Heart right ventricle (tissue), 16 donors: ENCODE measurements around the gene ASPHD1. TPM values are rescaled to one million over a fixed set of nuclear protein-coding genes. Genes with fewer than 3 reads are reported as not detected.

Experiments used
- ATAC-seq, 8 donors: fragments of 200-7000 bp; cut with Tn5 transposase; one replicate each; pipeline ENCODE4 v1.9.1; 2020; ENCODE audit warnings: mild to moderate bottlenecking in 8 of 8, moderate library complexity in 8 of 8, moderate number of reproducible peaks in 1 of 8
- DNase-seq, 2 donors: peaks; one replicate each; pipeline ENCODE4 v3.0.0-alpha.2; 2020
- H3K27ac ChIP-seq, 10 donors: fragments of 200-600 bp; sonication (generic) in 2 of 10; one replicate each; pipeline versions ENCODE4 v1.5.0 to v1.8.0; 2020 to 2022; ENCODE audit warnings: mild to moderate bottlenecking in 3 of 10
- H3K27me3 ChIP-seq, 7 donors: fragments of 200-600 bp; one replicate each; pipeline ENCODE4 v1.8.0; 2021 to 2022; ENCODE audit warnings: mild to moderate bottlenecking in 2 of 7
- H3K36me3 ChIP-seq, 9 donors: fragments of 200-600 bp; sonication (generic) in 1 of 9; one replicate each; pipeline versions ENCODE4 v1.5.0 to v1.8.0; 2020 to 2022; ENCODE audit warnings: mild to moderate bottlenecking in 2 of 9
- H3K4me1 ChIP-seq, 9 donors: fragments of 200-600 bp; sonication (generic) in 1 of 9; one replicate each; pipeline versions ENCODE4 v1.5.0 to v1.8.0; 2020 to 2022; ENCODE audit warnings: mild to moderate bottlenecking in 4 of 9
- H3K4me3 ChIP-seq, 10 donors: fragments of 200-600 bp; sonication (generic) in 2 of 10; one replicate each; pipeline versions ENCODE4 v1.5.0 to v1.8.0; 2020 to 2022; ENCODE audit warnings: mild to moderate bottlenecking in 7 of 10, moderate library complexity in 2 of 10
- H3K9me3 ChIP-seq, 11 donors: fragments of 200-600 bp in 10 of 11; sonication (generic) in 2 of 11; one replicate each; pipeline versions ENCODE4 v1.5.0 to v1.8.0; 2013 to 2022; ENCODE audit warnings: mild to moderate bottlenecking in 2 of 11, control low read depth in 1 of 11, moderate library complexity in 1 of 11
- WGBS, 2 donors: extraction: QIAGEN DNeasy Blood & Tissue Kit; methylation state at CpG; one replicate each; pipeline ENCODE4 v1.1.7; 2013; ENCODE audit warnings: inconsistent platforms in 1 of 2; 5-methylcytosine and 5-hydroxymethylcytosine counted together
- intact Hi-C, 10 donors: fragments of 100-400 bp; cut with DNase I; formaldehyde crosslinking; loops; one replicate each; pipeline versions ENCODE4 v1.11.1 to v1.14.2; 2022
- polyA plus RNA-seq, 2 donors: library from polyadenylated mRNA; stranded (reverse); fragments of 200-250 nt; gene quantifications; one replicate each; pipeline ENCODE4 v1.2.3, GENCODE V29; 2013
- total RNA-seq, 10 donors: library from RNA; stranded (reverse); fragmentation: NEBNext Ultra II Directional in 3 of 10; extraction: Animal tissue kit (Norgen Biotek cat#: 25700) in 3 of 10; gene quantifications; one replicate each; pipeline versions ENCODE4 v1.2.1 to v1.2.4, GENCODE V29; 2021 to 2023
- TF ChIP-seq, protein P1 (sequence below), 9 donors: fragments of 200-600 bp; sonication (generic) in 2 of 9; IDR thresholded peaks; one replicate each; pipeline versions ENCODE4 v1.5.0 to v1.8.0; 2021 to 2022; ENCODE audit warnings: antibody characterized with exemption in 9 of 9, mild to moderate bottlenecking in 5 of 9, moderate library complexity in 1 of 9
- donor health status: Arrhythmogenic right ventricular cardiomyopathy.
- donor health status: ischemic (EF 13 %, LVEDD 7.1; RV severe dilation, severe dysfunction).
- donor health status: healthy with polysubstance abuse.
- donor health status: DM: no; HTN: yes; CAD: no.
- donor health status: DM: no; HTN: no; CAD: no.
- donor health status: ischemic (EF 25% LVEDD 6.9; RV normal size, moderate dysfunction).
- donor health status: ischemic (EF 25% LVEDD 5.7; RV mildly dilated, moderate dysfunction).
- donor health status: healthy.
- donor health status: DM: yes; HTN: yes; CAD: no.
- donor health status: Ischemic cardiomyopathy.
- donor health status: ischemic (EF 35%, LVEDD 5.7; RV mildly dilated, moderate dysfunction).
- donor health status: nonischemic (EF 11% LVEDD 7.7; RV severe dilation, severe dysfunction).
- donor health status: DM: yes; HTN: yes; CAD: no.
- donor health status: PGD.
- donor health status: ischemic (EF 29% LVEDD 5.4; RV normal size, mild dysfunction).
- donor health status: nonischemic (EF 23%, LVEDD 6.1; RV moderate dilation, normal function).

Gene ASPHD1
- total and polyA plus RNA-seq, 12 donors = 0.20 to 1.1 (median 0.65) TPM; not detected in 5

DNA sequence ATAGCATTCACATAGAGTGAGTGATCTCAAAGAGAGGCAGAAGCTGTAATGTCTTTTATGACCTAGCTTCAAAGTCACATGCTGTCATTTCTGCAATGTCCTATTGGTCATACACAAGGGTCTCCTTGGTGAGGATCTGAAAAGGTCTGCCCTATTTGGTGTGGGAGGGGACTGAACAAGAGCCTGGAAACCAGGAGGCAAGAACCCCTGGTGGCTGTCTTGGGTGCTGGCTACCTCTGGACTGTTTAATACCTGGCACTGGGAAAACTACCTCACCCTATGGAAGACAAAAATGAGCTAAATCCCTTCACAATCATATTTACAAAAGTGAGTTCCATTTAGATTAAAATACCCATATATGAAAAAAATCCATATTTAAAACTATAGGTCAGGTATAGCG is 16.7 kb downstream of the ASPHD1 start:
- intact Hi-C loops = no loop called here
- Histone ChIP-seq H3K36me3 (peaks cover 0 to 81% (median 26%) of the 10 kb centered on the region in 9 donors), H3K4me3 (no peak overlapping the region), H3K27ac (no peak overlapping the region), H3K9me3 (no peaks in the 10 kb centered on the region), H3K4me1 (no peaks in the 10 kb centered on the region), H3K27me3 (no peaks in the 10 kb centered on the region)
- ATAC-seq (no peak), DNase-seq (no peak)
- TF ChIP-seq, protein P1, sequence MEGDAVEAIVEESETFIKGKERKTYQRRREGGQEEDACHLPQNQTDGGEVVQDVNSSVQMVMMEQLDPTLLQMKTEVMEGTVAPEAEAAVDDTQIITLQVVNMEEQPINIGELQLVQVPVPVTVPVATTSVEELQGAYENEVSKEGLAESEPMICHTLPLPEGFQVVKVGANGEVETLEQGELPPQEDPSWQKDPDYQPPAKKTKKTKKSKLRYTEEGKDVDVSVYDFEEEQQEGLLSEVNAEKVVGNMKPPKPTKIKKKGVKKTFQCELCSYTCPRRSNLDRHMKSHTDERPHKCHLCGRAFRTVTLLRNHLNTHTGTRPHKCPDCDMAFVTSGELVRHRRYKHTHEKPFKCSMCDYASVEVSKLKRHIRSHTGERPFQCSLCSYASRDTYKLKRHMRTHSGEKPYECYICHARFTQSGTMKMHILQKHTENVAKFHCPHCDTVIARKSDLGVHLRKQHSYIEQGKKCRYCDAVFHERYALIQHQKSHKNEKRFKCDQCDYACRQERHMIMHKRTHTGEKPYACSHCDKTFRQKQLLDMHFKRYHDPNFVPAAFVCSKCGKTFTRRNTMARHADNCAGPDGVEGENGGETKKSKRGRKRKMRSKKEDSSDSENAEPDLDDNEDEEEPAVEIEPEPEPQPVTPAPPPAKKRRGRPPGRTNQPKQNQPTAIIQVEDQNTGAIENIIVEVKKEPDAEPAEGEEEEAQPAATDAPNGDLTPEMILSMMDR (IDR thresholded peaks at IDR 0.05) = no peak
- 98 to 100% methylated on average over 1 of the region's 1 CpG for WGBS, 2 donors

DNA sequence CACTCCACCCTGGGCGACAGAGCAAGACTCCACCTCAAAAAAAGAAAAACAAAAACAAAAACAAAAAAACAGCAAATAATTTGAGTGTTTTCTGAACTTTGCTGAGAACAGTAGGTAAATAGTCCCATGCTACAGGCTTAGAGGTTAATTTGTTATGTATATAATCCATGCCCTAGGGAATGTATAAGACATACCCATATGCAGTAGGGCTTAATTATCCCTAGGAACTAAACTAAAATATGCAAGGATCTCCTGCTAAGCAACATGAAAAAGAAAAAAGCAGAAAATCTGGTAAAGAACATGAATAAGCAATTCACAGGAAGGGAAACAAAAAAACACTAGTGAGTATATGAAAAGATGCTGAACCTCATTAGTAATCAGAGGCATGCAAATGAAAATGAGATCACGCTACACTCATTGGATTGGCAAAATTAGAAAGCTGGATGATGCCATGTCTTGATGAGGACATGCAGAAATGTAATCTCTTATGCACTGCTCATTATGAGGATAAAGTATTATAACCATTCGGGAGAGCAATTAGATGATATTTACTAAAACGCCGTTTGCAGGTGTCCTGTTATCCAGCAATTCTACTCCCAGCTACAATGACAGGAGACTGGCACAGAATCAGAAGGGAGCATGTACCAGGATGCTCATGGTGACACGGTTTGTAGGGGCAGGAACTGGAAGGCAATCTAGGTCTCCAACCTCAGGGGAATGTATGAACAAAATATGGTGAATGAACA is 20.2 kb downstream of the ASPHD1 start:
- 78 to 84% methylated on average over 6 of the region's 6 CpGs for WGBS, 2 donors
- no peak for DNase-seq
- ATAC-seq = no peak

DNA sequence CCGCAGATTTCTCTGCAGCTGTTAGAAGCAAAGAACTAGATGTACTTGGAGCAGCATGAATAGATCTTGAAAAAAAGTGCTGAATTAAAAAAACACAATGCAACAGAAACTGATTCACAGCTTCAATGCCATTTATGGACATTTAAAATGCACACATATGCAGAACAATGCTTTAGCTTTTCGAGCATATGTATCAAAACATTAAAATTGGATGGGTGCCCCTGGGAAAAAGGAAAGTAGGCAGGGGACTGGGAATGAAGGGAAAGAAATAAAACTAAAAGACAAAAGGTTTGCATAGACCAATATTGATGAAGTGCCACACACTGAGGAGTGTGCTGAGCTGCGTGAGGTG is 20.7 kb downstream of the ASPHD1 start:
- Histone ChIP-seq H3K27me3 (no peaks in the 10 kb centered on the region), H3K4me1 (peaks cover 0 to 18% (median 13%) of the 10 kb centered on the region in 9 donors), H3K36me3 (peaks cover 0 to 76% (median 30%) of the 10 kb centered on the region in 9 donors), H3K9me3 (no peaks in the 10 kb centered on the region), H3K4me3 (no peak overlapping the region), H3K27ac (no peak overlapping the region)
- intact Hi-C loops = loop anchor here in 5 of 10 donors (10.0 kb wide), 3 partner anchors 54 to 84 kb away; partner anchors contain the start of genes HIRIP3 (in 1 of the 5), INO80E (in 1 of the 5) and TAOK2 (in 1 of the 5)
- 65 to 86% methylated on average over 3 of the region's 3 CpGs for WGBS, 2 donors
- TF ChIP-seq, protein P1 (IDR thresholded peaks at IDR 0.05) = no peak
- ATAC-seq (no peak), DNase-seq (no peak)

More for the DNA sequence above, 20.2 kb downstream of the ASPHD1 start:
- intact Hi-C loops = loop anchor here in 5 of 10 donors (10.0 kb wide), 3 partner anchors 54 to 84 kb away; partner anchors contain the start of genes HIRIP3 (in 1 of the 5), INO80E (in 1 of the 5) and TAOK2 (in 1 of the 5)
- peaks cover 0 to 18% (median 12%) of the 10 kb centered on the region in 9 donors for H3K4me1 ChIP-seq
- TF ChIP-seq, protein P1 (IDR thresholded peaks at IDR 0.05) = no peak
- peaks cover 0 to 77% (median 30%) of the 10 kb centered on the region in 9 donors for H3K36me3 ChIP-seq
- no peaks in the 10 kb centered on the region for H3K9me3 ChIP-seq
- H3K4me3 ChIP-seq = no peak overlapping the region
- H3K27ac ChIP-seq = no peak overlapping the region
- H3K27me3 ChIP-seq = no peaks in the 10 kb centered on the region

DNA sequence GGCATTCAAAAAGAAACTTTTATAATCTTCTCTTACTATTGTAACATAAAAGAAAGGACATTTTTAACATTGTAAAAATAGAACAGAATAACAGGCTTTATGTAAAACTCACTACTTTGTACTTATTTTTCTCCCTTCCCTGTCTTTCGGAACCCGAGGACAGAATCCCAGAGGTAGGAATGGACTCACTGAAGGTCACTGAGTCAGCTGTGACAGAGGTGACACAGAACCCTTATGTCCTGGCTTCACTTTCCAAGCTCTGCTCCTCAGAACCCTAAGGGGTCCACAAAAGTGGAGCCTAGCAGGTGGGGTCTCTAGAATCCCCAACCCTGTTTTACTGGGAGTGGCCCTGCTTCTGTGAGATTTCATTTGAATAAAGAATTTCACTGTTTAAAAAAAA is 22.0 kb downstream of the ASPHD1 start:
- no peaks in the 10 kb centered on the region for H3K9me3 ChIP-seq
- no peaks in the 10 kb centered on the region for H3K27me3 ChIP-seq
- intact Hi-C loops = loop anchor here in 5 of 10 donors (10.0 kb wide), 3 partner anchors 52 to 82 kb away; partner anchors contain the start of genes HIRIP3 (in 1 of the 5), INO80E (in 1 of the 5) and TAOK2 (in 1 of the 5)
- peaks cover 0 to 64% (median 29%) of the 10 kb centered on the region in 9 donors for H3K36me3 ChIP-seq
- WGBS, 2 donors = 88 to 91% methylated on average over 2 of the region's 2 CpGs
- DNase-seq (no peak), ATAC-seq (no peak)
- H3K4me3 ChIP-seq = no peak overlapping the region
- no peak overlapping the region for H3K27ac ChIP-seq
- TF ChIP-seq, protein P1 (IDR thresholded peaks at IDR 0.05) = no peak
- peaks cover 2 to 27% (median 21%) of the 10 kb centered on the region in 9 donors for H3K4me1 ChIP-seq
